HCT116 (cell line): ENCODE measurements around the gene DCHS1. TPM values are rescaled to one million over a fixed set of nuclear protein-coding genes. Genes with fewer than 3 reads are reported as not detected.

Experiments
- ATAC-seq: fragments of 200-7000 bp; cut with Tn5 transposase; 2 replicates; pipeline ENCODE4 v1.9.1; 2020; ENCODE audit warnings: mild to moderate bottlenecking, moderate library complexity
- BruUV-seq: library from RNA; stranded (reverse); fragments of 400-500 nt; replicated peaks from 2 replicates; lab custom pipeline; 2021; lab: Mats Ljungman, UMichigan
- CTCF ChIA-PET: fragments of 300-600 bp; sonication (Branson Sonifier 250); formaldehyde crosslinking; loops from one replicate; lab custom pipeline; 2021; ENCODE audit warnings: antibody characterized with exemption; lab: Charles Lee
- POLR2A ChIA-PET: fragments of 300-600, 350-600 bp; sonication (Branson Sonifier 250); formaldehyde crosslinking; loops from one replicate; lab custom pipeline; 2021; ENCODE audit warnings: antibody characterized with exemption; lab: Charles Lee
- RAD21 ChIA-PET, 2 experiments: fragments of 300-600 bp; sonication (Branson Sonifier 250); formaldehyde crosslinking; loops; one replicate each; lab custom pipeline; 2023; ENCODE audit warnings: low total read pairs in 2 of 2; ENCODE audit not compliant: uncharacterized antibody in 2 of 2, unreplicated experiment in 2 of 2, low non-redundant PET in 1 of 2; lab: Charles Lee
- DNase-seq: peaks from one replicate; pipeline ENCODE4 v3.0.0-alpha.2; 2010; ENCODE audit warnings: low read depth, low spot score
- H2AFZ ChIP-seq: fragments of 200-600 bp; shearing (Covaris generic), sonication (generic); 2 replicates; pipeline ENCODE4 v1.6.1; 2017; ENCODE audit warnings: low read depth, mixed run types, mixed read lengths, antibody characterized with exemption, low read length; ENCODE audit not compliant: poor library complexity, severe bottlenecking
- H3K27ac ChIP-seq: 2 replicates; pipeline ENCODE4 v1.5.1; 2012; ENCODE audit warnings: low read depth, low read length
- H3K27me3 ChIP-seq: fragments of 200-600 bp; sonication (generic); 2 replicates; pipeline ENCODE4 v1.6.1; 2016; ENCODE audit warnings: mixed run types, low read length, mixed read lengths; ENCODE audit not compliant: insufficient read depth
- H3K36me3 ChIP-seq, 2 experiments: fragments of 200-500 bp in 1 of 2; fragments of 200-600 bp in 1 of 2; sonication (Bioruptor generic) in 1 of 2; sonication (generic) in 1 of 2; 2 replicates each; pipeline versions ENCODE4 v1.5.1 to v1.6.1; 2014 to 2016; ENCODE audit warnings: low read length in 2 of 2, inconsistent platforms in 1 of 2, mixed read lengths in 1 of 2, mixed run types in 1 of 2; ENCODE audit not compliant: insufficient read depth in 2 of 2, control insufficient read depth in 1 of 2
- H3K4me1 ChIP-seq, 2 experiments: fragments of 200-600 bp in 1 of 2; sonication (generic) in 1 of 2; 2 replicates each; pipeline versions ENCODE4 v1.5.1 to v1.6.1; 2012 to 2017; ENCODE audit warnings: low read length in 2 of 2, inconsistent platforms in 1 of 2, mild to moderate bottlenecking in 1 of 2, mixed read lengths in 1 of 2, mixed run types in 1 of 2, moderate library complexity in 1 of 2; ENCODE audit not compliant: insufficient read depth in 2 of 2, control insufficient read depth in 1 of 2
- H3K4me2 ChIP-seq: fragments of 200-600 bp; sonication (generic); 2 replicates; pipeline ENCODE4 v1.6.1; 2017; ENCODE audit warnings: mixed run types, low read length, mixed read lengths
- H3K4me3 ChIP-seq, 2 experiments: fragments of 200-600 bp in 1 of 2; sonication (generic) in 1 of 2; replicated peaks in 1 of 2; 2 replicates each; pipeline ENCODE4 v1.5.1; 2011 to 2016; ENCODE audit warnings: low read length in 2 of 2, control low read depth in 1 of 2, low read depth in 1 of 2, mild to moderate bottlenecking in 1 of 2, mixed read lengths in 1 of 2, mixed run types in 1 of 2
- H3K79me2 ChIP-seq: fragments of 200-600 bp; sonication (generic); 2 replicates; pipeline ENCODE4 v1.6.1; 2017; ENCODE audit warnings: mild to moderate bottlenecking, mixed run types, low read length, moderate library complexity, mixed read lengths; ENCODE audit not compliant: insufficient read depth
- H3K9ac ChIP-seq: fragments of 200-600 bp; sonication (generic); 2 replicates; pipeline ENCODE4 v1.6.1; 2016; ENCODE audit warnings: low read length, mixed read lengths
- H3K9me2 ChIP-seq: fragments of 200-600 bp; sonication (generic), shearing (Covaris generic); 2 replicates; pipeline ENCODE4 v1.6.1; 2017; ENCODE audit warnings: mixed run types, mild to moderate bottlenecking, moderate library complexity; ENCODE audit not compliant: insufficient read depth
- H3K9me3 ChIP-seq, 2 experiments: fragments of 200-500 bp in 1 of 2; fragments of 200-600 bp in 1 of 2; sonication (Bioruptor generic) in 1 of 2; sonication (generic) in 1 of 2; 2 replicates each; pipeline ENCODE4 v1.6.1; 2014 to 2017; ENCODE audit warnings: low read length in 2 of 2, mixed read lengths in 2 of 2, inconsistent platforms in 1 of 2, low read depth in 1 of 2, mild to moderate bottlenecking in 1 of 2, mixed run types in 1 of 2, moderate library complexity in 1 of 2; ENCODE audit not compliant: control insufficient read depth in 1 of 2, insufficient read depth in 1 of 2
- H4K20me1 ChIP-seq: fragments of 200-600 bp; sonication (generic), shearing (Covaris generic); 2 replicates; pipeline ENCODE4 v1.6.1; 2017; ENCODE audit warnings: mixed run types, mild to moderate bottlenecking, moderate library complexity; ENCODE audit not compliant: insufficient read depth
- CBX3 ChIP-seq: IDR thresholded peaks from 2 replicates; pipeline ENCODE4 v1.6.1; 2012; ENCODE audit warnings: low read depth
- CEBPB ChIP-seq: IDR thresholded peaks from 2 replicates; pipeline ENCODE4 v1.6.1; 2012; ENCODE audit warnings: low read depth
- CTCF ChIP-seq, 3 experiments: fragments of 200-600 bp in 1 of 3; sonication (generic) in 1 of 3; IDR thresholded peaks in 2 of 3; conservative IDR thresholded peaks in 1 of 3; 2 replicates each; pipeline ENCODE4 v1.5.1; 2012 to 2017; ENCODE audit warnings: low read depth in 2 of 3, low read length in 2 of 3, antibody characterized with exemption in 1 of 3, borderline replicate concordance in 1 of 3, control low read depth in 1 of 3, mild to moderate bottlenecking in 1 of 3, mixed read lengths in 1 of 3, mixed run types in 1 of 3, moderate library complexity in 1 of 3; ENCODE audit not compliant: insufficient read depth in 1 of 3
- EZH2 ChIP-seq: fragments of 200-600 bp; sonication (generic); IDR thresholded peaks from 2 replicates; pipeline ENCODE4 v1.6.1; 2017; ENCODE audit warnings: antibody characterized with exemption, mixed run types
- JUND ChIP-seq: IDR thresholded peaks from 2 replicates; pipeline ENCODE4 v1.6.1; 2012
- MAX ChIP-seq: IDR thresholded peaks from 2 replicates; pipeline ENCODE4 v1.6.1; 2012
- POLR2AphosphoS5 ChIP-seq: IDR thresholded peaks from 2 replicates; pipeline ENCODE4 v1.6.1; 2011; ENCODE audit warnings: mild to moderate bottlenecking, low read depth, low read length, moderate library complexity
- REST ChIP-seq: IDR thresholded peaks from 2 replicates; pipeline ENCODE4 v1.6.1; 2012; ENCODE audit warnings: low read depth
- SRF ChIP-seq: IDR thresholded peaks from 2 replicates; pipeline ENCODE4 v1.6.1; 2012; ENCODE audit warnings: low read depth
- TCF7L2 ChIP-seq: IDR thresholded peaks from 2 replicates; pipeline ENCODE4 v1.7.0; 2011; ENCODE audit warnings: borderline replicate concordance, inconsistent platforms; ENCODE audit not compliant: insufficient read depth, insufficient read length; ENCODE audit errors: extremely low read depth
- ZBTB33 ChIP-seq: IDR thresholded peaks from 2 replicates; pipeline ENCODE4 v1.6.1; 2011; ENCODE audit warnings: mild to moderate bottlenecking, low read length, moderate library complexity; ENCODE audit not compliant: insufficient replicate concordance; ENCODE audit errors: extremely low read depth
- intact Hi-C: fragments of 100-400 bp; cut with micrococcal nuclease; formaldehyde crosslinking; loops from 2 replicates; pipeline ENCODE4 v1.10.0; 2022
- total RNA-seq: library from RNA; stranded (reverse); gene quantifications from one replicate; pipeline ENCODE4 v1.2.1, GENCODE V29; 2021; ENCODE audit not compliant: unreplicated experiment

DCHS1 gene
- total RNA-seq, 1 experiment from 2014 or later = 0.30 TPM

- Histone ChIP-seq H3K4me3 (no peak overlapping the region), H3K79me2 (no peaks in the 10 kb centered on the region), H3K27me3 (no peaks in the 10 kb centered on the region), H3K9me2 (no peaks in the 10 kb centered on the region), H3K4me1 (no peaks in the 10 kb centered on the region), H3K27ac (no peak overlapping the region), H2AFZ (no peak overlapping the region), H3K9me3 (no peaks in the 10 kb centered on the region), H4K20me1 (no peaks in the 10 kb centered on the region), H3K9ac (no peak overlapping the region), H3K36me3 (no peaks in the 10 kb centered on the region), H3K4me2 (no peak overlapping the region)
- TF ChIP-seq JUND = no peak
- TF ChIP-seq REST = no peak
- no peak for TF ChIP-seq POLR2AphosphoS5
- no peak for TF ChIP-seq CEBPB
- TF ChIP-seq EZH2 = no peak
- TF ChIP-seq MAX = no peak
- no peak for TF ChIP-seq ZBTB33
- TF ChIP-seq SRF = no peak
- TF ChIP-seq CTCF (IDR thresholded peaks at IDR 0.05 in 2 of 3, conservative IDR thresholded peaks at IDR 0.05 in 1 of 3; ENCODE audit: borderline replicate concordance in 1 of 3, insufficient read depth in 1 of 3, low read depth in 2 of 3, low read length in 2 of 3) = no peak
- TF ChIP-seq TCF7L2 = no peak
- TF ChIP-seq CBX3 = no peak
- ChIA-PET POLR2A (no interaction called here), RAD21 (no interaction called here), CTCF (no interaction called here)
- BruUV-seq = no TSS peak
- intact Hi-C loops = no loop called here
- ATAC-seq (no peak), DNase-seq (no peak)
Measured at GRCh38 chr11:6627762-6628241, 27.8 kb downstream of the DCHS1 start.
